NCI-H2227 (cell line): ENCODE data around the gene UGT1A5.
"Not testable (repeated sequence)": the region's sequence is repeated elsewhere in the genome, so short reads cannot be mapped to it uniquely, and the experiment has no call there.

ENCODE experiments used
- DNase-seq: peaks from one replicate; lab custom pipeline; 2025; ENCODE audit not compliant: unreplicated experiment; lab: John Stamatoyannopoulos, UW

UGT1A5 gene

DNA sequence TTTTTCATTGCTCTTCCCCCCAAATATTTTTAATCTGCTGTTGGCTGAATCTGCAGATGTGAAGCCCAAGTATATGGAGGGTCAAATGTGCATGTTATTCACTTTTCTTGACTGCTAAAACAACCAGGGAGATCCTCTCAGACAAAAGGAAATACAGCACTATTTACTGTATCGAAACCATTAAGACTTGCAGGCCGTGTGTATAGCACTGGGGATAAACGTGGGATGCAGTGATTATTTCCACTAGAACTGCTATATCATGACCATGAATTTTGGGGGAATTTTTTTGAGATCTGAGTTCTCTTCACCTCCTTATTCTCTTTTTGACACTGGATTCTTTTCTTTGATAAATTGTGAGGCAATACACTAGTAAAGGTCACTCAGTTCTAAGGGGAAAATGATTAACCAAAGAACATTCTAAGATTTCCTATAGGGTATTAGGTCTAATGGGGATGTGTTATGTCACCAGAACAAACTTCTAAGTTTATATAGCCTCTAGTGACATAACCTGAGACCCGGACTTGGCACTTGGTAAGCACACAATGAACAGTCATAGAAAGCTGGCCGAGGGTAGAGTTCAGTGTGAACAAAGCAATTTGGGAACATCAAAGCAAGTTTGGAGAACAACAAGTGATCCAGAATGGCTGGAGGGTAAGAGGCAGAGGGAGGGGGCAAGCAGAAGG, 32.5 kb downstream of the UGT1A5 start:
- DNase-seq = no peak

DNA sequence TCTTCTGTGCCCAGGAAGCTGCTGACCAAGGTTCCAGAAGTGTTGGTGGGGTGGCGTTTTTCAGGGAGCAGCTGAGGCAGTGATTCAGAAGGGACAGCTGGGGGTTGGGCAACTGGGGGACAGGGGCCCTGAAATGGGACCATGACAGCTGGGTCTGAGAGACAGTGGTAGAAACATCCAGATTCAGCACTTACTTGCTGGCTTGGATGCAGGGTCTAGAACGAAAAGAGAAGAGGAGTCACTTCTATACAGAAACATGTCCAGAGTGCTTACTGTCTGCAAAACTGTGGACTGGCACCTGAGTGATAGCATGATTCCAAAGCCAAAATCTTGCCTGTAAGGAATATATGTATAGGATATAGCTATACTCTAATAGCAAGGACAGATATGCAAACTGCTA, 33.1 kb downstream of the UGT1A5 start:
- not testable (repeated sequence) for DNase-seq

DNA sequence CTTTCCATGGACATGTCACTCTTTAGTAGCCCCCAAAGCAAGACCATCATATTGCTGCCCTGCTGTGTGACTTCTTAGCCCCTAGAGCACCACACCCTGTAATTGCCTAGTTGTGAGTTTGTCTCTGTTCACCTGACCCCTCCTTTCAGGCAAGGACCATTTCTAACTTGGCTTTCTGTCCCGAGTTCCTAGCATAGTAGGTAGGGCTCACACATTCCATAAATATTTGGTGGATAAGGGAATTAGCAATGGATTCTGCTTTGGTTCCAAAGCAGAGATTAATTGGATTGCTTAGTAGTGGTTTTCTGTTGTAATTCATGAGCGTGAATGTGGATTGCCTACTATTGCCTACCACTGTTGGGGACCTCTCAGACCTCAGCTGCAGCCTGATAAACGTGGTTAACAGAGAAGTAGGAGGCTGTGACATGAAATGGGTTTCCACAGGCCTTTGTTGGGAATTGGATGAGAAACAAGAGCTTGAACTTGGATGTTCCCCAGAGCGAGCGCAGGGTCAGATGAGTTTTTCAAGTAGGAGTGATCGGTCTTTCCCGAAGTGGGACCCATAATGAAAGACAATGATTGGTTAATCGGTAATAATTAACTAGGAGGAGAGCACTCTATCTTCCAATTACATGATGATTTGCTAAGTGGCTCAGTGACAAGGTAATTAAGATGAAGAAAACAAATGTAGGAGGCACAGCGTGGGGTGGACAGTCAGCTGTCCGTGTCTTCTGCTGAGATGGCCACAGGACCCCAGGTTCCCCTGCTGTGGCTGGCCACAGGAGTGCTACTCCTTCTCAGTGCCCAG, 34.0 kb downstream of the UGT1A5 start:
- DNase-seq = no peak

DNA sequence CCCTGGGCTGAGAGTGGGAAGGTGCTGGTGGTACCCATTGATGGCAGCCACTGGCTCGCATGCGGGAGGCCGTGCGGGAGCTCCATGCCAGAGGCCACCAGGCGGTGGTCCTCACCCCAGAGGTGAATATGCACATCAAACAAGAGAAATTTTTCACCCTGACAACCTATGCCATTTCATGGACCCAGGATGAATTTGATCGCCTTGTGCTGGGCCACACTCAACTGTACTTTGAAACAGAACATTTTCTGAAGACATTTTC, 34.5 kb downstream of the UGT1A5 start:
- no peak for DNase-seq

DNA sequence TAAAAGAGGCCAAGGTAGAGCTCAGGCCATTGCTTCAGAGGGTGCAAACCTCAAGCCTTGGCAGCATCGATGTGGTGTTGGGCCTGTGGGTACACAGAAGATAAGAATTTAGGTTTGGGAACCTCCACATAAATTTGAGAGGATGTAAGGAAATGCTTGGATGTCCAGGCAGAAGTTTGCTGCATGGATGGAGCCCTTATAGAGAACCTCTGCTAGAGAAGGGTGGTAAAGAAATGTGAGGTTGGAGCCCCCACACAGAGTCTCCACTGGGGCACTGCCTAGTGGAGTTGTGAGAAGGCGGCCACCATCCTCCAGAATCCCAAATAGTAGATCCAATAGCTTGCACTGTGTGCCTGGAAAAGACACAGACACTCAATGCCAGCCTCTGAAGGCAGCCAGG, 38.0 kb downstream of the UGT1A5 start:
- not testable (repeated sequence) for DNase-seq

DNA sequence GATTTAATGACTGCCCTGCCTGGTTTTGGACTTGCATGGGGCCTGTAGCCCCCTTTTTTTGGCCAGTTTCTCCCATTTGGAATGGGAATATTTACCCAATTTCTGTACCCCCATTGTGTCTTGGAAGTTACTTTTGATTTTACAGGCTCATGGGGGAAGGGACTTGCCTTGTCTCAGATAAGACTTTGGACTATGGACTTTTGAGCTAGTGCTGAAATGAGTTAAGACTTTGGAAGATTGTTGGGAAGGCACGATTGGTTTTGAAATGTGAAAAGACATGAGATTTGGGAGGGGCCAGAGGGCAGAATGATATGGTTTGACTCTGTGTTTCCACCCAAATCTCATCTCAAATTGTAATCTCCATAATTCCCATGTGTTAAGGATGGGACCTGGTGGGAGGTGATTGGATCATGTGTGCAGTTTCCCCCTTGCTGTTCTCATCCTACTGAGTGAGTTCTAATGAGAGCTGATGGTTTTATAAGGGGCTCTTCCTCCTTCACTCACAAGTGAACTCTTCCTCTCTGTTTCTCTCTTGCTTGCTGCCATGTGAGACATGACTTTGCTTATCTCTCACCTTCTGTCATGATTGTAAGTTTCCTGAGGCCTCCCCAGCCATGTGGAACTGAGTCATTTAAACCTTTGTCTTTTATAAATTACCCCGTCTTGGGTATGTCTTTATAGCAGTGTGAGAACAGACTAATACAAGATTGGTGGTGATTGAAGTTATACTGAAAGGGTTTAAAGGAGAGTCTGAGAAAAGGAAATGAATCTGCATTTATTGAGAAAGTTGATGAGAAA, 38.7 kb downstream of the UGT1A5 start:
- DNase-seq = not testable (repeated sequence)

DNA sequence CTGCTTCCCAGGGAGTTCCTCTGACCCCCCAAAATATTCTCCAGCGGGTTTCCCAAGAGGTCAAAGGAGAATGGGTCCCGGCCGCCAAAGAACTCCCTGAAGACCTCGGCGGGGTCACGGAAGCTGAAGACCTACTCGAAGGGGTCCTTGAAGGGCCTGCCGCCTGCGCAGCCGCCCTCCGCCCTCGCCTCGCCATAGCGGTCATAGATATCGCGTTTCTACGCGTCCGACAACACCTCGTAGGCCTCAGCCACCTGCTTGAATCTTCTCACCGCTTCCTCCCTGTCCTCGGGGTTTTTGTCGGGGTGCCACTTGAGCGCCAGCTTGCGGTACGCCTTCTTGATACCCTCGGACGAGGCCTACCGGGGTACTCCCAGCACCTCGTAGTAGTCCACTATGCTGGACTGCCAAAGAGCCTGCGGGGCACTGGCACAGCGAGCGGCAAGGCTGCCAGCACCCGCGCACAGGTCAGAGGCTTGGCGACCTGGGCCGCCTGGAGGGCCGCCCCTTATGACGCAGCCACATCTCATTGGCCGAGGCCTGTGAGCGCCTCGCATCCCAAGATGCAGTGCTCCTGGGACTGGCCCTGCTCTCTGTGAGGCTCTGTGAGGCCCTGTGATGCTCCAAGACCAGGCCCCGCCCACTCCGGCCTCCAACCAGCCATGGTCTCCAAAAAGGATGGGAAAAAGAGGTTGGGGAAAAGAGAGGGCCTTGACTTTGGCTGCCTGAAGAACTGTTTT, 42.3 kb downstream of the UGT1A5 start:
- DNase-seq = no peak

DNA sequence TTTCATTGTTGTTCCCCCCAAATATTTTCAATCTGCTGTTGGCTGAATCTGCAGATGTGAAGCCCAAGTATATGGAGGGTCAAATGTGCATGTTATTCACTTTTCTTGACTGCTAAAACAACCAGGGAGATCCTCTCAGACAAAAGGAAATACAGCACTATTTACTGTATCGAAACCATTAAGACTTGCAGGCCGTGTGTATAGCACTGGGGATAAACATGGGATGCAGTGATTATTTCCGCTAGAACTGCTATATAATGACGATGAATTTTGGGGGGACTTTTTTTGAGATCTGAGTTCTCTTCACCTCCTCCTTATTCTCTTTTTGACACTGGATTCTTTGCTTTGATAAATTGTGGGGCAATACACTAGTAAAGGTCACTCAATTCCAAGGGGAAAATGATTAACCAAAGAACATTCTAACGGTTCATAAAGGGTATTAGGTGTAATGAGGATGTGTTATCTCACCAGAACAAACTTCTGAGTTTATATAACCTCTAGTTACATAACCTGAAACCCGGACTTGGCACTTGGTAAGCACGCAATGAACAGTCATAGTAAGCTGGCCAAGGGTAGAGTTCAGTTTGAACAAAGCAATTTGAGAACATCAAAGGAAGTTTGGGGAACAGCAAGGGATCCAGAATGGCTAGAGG, 43.8 kb downstream of the UGT1A5 start:
- no peak for DNase-seq

DNA sequence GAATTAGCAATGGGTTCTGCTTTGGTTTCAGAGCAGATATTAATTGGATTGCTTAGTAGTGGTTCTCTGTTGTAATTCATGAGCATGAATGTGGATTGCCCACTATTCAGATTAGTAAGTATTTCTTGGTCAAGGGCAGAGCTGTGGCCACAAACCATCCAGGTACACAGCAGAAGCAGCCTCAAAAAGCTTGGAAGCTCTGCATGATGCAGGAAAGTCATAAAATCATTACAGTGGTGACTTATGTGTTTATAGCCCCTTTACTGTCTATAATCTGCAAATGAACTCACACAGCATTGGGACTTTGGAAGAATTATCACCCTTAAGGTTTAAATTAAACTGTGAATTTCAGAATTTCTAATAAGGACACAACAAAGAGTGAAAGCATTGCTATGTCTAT, 45.4 kb downstream of the UGT1A5 start:
- DNase-seq = no peak

DNA sequence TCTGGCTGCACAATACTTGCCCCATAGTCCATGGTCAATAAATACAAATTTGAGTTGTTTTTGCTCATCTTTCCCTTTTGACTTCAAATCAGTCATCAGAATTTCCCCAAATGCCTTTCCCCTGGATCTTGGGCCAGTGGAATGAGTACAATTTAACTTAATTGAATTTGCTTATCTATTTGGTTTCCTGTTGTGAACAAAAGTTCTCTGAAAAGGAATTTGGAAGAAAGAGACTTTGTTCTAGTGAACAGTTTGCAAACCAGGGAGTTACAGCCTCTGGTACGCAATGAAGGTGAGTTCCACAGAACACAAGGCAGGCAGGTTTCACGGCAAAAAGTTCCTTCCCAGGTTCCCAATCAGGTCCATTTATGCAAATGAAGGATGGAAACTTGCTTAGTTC, 46.1 kb downstream of the UGT1A5 start:
- DNase-seq = no peak

DNA sequence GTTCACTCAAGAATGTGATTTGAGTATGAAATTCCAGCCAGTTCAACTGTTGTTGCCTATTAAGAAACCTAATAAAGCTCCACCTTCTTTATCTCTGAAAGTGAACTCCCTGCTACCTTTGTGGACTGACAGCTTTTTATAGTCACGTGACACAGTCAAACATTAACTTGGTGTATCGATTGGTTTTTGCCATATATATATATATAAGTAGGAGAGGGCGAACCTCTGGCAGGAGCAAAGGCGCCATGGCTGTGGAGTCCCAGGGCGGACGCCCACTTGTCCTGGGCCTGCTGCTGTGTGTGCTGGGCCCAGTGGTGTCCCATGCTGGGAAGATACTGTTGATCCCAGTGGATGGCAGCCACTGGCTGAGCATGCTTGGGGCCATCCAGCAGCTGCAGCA, 47.3 kb downstream of the UGT1A5 start, which contains the start of gene UGT1A1:
UGT1A1 (plus strand) TSS at position 228 of the 400 bp plus-strand sequence; CDS start at position 246, 18 bp downstream.
- DNase-seq = no peak

DNA sequence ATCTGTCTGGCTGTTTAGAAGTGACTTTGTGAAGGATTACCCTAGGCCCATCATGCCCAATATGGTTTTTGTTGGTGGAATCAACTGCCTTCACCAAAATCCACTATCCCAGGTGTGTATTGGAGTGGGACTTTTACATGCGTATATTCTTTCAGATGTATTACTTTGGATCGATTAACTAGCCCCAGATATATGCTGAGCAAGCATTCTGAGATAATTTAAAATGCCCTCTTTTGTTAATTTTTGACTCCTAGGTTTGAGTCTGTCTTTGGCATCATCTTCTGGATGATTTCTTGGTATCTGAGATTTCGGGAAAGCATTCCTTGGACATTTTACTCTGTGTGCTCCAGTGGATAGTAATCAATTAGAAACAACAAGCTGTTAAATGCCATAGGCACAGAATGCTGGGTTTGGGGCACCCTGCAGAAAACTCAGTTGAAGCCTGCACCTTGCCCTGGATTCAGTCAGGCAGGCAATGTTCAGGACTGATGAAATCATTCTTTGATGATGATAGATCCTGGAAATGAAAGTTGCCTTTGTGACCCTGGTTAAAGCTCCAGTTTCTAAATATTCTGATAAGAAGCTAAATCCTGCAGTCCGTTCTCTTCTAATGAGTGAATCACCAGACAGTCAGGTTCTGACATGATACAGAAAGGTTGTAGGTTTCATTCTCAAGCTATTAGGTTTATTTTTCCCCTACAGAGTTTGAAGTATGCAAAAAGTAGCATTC, 48.5 kb downstream of the UGT1A5 start:
- DNase-seq = no peak

DNA sequence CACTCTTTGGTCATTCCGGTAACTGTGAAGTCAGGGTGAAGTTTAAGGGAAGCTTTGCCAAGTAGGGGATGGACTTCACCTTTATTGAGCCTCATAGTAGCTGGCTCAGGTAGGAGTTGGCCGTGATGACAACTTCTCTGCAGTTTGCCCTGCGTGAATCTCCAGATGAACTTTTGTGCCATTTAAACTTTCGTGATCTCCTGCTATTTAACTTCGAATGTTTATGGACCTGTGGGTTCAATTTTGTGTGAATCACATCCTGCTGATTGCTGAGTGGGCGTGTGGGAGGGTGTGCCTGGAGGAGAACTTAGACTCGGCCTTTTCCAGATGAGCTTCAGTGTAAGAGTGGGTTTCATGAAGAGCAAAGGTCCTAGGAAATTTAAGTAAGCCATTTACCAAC, 51.6 kb downstream of the UGT1A5 start:
- no peak for DNase-seq

DNA sequence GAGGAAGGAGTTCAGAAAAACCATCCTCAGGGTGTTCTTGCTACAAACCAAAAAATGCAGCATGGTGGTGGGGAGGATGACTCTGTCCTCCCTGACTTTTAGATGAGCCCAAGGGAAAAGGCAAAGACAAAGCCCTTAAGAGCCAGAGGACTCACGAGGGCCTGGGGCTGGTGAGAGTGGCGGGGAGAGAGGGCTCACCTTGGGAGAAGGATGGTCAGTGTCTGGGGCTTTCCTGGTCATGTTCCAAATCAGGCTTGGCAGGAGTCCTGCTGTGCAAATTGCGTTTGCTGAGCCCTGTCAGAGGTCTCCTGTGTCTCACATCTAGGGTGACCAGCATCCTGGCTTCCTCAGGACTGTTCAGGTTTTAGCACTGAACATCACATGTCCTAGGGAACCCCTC, 52.1 kb downstream of the UGT1A5 start:
- DNase-seq = no peak

DNA sequence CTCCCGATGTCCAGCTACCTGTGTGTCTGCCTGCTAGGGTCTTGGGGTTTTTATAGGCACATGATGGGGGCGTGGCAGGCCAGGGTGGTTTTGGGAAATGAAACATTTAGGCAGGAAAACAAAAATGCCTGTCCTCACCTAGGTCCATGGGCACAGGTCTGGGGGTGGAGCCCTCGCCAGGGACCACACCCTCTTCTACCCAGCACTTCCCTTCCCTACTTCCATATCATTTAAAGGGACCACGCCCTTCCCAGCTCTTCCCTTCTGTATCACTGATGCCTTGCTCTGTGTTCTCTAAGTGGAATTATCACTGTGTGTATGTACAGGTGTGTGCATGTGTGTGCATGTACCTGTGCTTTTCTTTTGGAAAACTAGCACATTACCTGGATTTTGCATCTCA, 53.7 kb downstream of the UGT1A5 start:
- DNase-seq = no peak

DNA sequence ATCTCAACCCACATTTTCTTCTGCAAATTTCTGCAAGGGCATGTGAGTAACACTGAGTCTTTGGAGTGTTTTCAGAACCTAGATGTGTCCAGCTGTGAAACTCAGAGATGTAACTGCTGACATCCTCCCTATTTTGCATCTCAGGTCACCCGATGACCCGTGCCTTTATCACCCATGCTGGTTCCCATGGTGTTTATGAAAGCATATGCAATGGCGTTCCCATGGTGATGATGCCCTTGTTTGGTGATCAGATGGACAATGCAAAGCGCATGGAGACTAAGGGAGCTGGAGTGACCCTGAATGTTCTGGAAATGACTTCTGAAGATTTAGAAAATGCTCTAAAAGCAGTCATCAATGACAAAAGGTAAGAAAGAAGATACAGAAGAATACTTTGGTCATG, 55.4 kb downstream of the UGT1A5 start:
- no peak for DNase-seq

DNA sequence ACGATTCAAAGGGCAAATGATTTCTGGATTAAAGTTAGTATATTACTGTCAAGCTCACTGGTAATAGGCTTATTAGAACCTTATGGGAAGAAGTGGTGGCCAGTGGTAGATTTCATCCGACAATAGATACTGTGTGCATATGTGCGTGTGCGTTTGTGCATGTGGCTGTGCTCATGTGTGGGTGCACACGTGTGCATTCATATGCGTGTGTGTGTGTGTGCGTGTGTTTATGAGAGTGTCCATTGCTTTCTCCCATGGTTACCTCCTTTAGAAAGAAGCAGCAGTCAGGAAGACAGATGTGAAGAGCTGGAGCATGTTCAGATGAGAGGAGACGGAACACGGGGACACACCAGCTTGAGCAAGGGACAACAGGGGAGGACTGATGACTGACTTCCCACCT, 56.6 kb downstream of the UGT1A5 start:
- DNase-seq = no peak

DNA sequence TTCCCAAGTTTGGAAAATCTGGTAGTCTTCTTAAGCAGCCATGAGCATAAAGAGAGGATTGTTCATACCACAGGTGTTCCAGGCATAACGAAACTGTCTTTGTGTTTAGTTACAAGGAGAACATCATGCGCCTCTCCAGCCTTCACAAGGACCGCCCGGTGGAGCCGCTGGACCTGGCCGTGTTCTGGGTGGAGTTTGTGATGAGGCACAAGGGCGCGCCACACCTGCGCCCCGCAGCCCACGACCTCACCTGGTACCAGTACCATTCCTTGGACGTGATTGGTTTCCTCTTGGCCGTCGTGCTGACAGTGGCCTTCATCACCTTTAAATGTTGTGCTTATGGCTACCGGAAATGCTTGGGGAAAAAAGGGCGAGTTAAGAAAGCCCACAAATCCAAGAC, 59.4 kb downstream of the UGT1A5 start:
- DNase-seq = no peak

DNA sequence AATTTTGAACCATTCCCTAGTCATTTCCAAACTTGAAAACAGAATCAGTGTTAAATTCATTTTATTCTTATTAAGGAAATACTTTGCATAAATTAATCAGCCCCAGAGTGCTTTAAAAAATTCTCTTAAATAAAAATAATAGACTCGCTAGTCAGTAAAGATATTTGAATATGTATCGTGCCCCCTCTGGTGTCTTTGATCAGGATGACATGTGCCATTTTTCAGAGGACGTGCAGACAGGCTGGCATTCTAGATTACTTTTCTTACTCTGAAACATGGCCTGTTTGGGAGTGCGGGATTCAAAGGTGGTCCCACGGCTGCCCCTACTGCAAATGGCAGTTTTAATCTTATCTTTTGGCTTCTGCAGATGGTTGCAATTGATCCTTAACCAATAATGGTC, 59.9 kb downstream of the UGT1A5 start:
- no peak for DNase-seq

DNA sequence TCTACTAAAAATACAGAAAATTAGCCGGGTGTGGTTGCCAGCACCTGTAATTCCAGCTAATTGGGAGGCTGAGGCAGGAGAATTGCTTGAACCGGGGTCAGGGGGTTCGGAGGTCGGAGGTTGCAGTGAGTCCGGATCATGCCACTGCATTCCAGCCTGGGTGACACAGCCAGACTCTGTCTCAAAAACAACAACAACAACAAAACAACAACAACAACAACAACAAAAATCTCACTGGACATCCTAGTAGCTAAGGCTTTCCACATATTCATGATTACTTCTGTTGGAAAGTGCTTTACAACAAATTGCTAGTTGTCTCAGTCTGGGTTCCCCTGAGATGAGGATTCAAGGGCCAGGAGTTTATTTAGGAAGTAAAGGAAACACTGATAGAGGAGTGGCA, 61.1 kb downstream of the UGT1A5 start:
- DNase-seq = no peak
